Activated CD8-positive, alpha-beta memory T cell treated with anti-CD3 and anti-CD28 coated beads, Interleukin-2, amount 10 ng/mL, durations not matched to agents 7 days and 5 days (primary cell): ENCODE data around the gene ARID2. TPM values are rescaled to one million over a fixed set of nuclear protein-coding genes. Genes with fewer than 3 reads are reported as not detected.

Experiments used
- ATAC-seq: fragments of 150-1000 bp; cut with Tn5 transposase; one replicate; pipeline ENCODE4 v1.10.0; 2021; ENCODE audit warnings: moderate library complexity
- CTCF ChIA-PET: fragments of 350-600 bp; sonication (Branson Sonifier 250); formaldehyde crosslinking; loops from one replicate; lab custom pipeline; 2021; ENCODE audit warnings: antibody characterized with exemption; lab: Charles Lee
- DNase-seq: peaks from one replicate; pipeline ENCODE4 v3.0.0-alpha.2; 2020
- H3K27ac Mint-ChIP-seq: one replicate; pipeline ENCODE4 v1.8.0; 2021; ENCODE audit warnings: mild to moderate bottlenecking, mixed read lengths
- H3K27me3 Mint-ChIP-seq: one replicate; pipeline ENCODE4 v1.8.0; 2021; ENCODE audit warnings: mixed read lengths
- H3K36me3 Mint-ChIP-seq: one replicate; pipeline ENCODE4 v1.8.0; 2021; ENCODE audit warnings: mild to moderate bottlenecking, mixed read lengths
- H3K4me1 Mint-ChIP-seq: one replicate; pipeline ENCODE4 v1.8.0; 2021; ENCODE audit warnings: mixed read lengths
- H3K4me3 Mint-ChIP-seq: one replicate; pipeline ENCODE4 v1.8.0; 2021; ENCODE audit warnings: mild to moderate bottlenecking, moderate library complexity, mixed read lengths
- H3K9me3 Mint-ChIP-seq: one replicate; pipeline ENCODE4 v1.8.0; 2022; ENCODE audit warnings: low read depth, mixed read lengths
- total RNA-seq, 2 experiments: library from RNA; stranded (reverse); gene quantifications; one replicate each; pipeline ENCODE4 v1.2.3, GENCODE V29; 2021

The ARID2 gene
- total RNA-seq, 2 experiments from 2014 or later, result 38.3 to 49.6 TPM

DNA sequence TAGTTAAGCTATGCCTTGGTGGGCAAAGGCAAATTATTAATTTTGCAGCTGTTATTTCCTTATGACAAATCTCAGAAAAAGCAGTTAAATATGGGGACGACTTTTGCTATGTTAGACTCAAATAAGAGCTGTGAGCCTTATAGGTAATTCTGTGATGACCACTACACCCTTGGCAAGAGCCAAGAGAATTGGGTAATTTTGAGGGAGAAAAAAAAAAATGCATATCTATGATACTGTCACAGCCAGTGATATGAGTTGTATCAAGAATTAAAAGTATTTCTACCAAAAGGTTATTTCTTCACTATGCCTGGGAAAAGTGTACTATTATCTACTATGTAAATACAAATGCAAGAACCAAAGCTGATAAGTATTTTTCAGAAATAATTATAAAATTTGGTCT lies 216.9 kb downstream of the ARID2 start:
- ATAC-seq, result no peak
- CTCF ChIA-PET, result no interaction called here
- Mint-ChIP-seq H3K4me3 (no peak overlapping the region), H3K27ac (no peak overlapping the region), H3K36me3 (peaks cover 59% of the 10 kb centered on the region), H3K9me3 (peaks cover 6% of the 10 kb centered on the region), H3K27me3 (no peaks in the 10 kb centered on the region), H3K4me1 (no peaks in the 10 kb centered on the region)
- DNase-seq, result no peak

- H3K9me3 Mint-ChIP-seq, result no peaks in the 10 kb centered on the region
- no peak overlapping the region for H3K4me3 Mint-ChIP-seq
- ATAC-seq (no peak), DNase-seq (no peak)
- H3K36me3 Mint-ChIP-seq, result peaks cover 44% of the 10 kb centered on the region
- H3K27ac Mint-ChIP-seq, result no peak overlapping the region
- CTCF ChIA-PET, result interaction anchor here (1.1 kb wide), 1 partner anchor 29 kb away, joined by 3 read pairs; no protein-coding TSS in a partner anchor
- no peaks in the 10 kb centered on the region for H3K27me3 Mint-ChIP-seq
- H3K4me1 Mint-ChIP-seq, result no peaks in the 10 kb centered on the region
Measured at GRCh38 chr12:45948546-45948945, 219.0 kb downstream of the ARID2 start.
